IPS-11a (cell line): ENCODE data around the gene ASGR1.
"Not testable (repeated sequence)": the region's sequence is repeated elsewhere in the genome, so short reads cannot be mapped to it uniquely, and the experiment has no call there.

Source experiments
- H3K4me3 ChIP-seq: one replicate; pipeline ENCODE4 v1.5.1; 2013; ENCODE audit warnings: low read depth, low read length, control low read depth

The ASGR1 gene

GRCh38 chr17:7191571-7192270 lies 12.6 kb upstream of the ASGR1 start:
- no peak overlapping the region for H3K4me3 ChIP-seq

GRCh38 chr17:7191069-7191468 lies 11.9 kb upstream of the ASGR1 start:
- H3K4me3 ChIP-seq: no peak overlapping the region

GRCh38 chr17:7190276-7190917 lies 11.2 kb upstream of the ASGR1 start:
- H3K4me3 ChIP-seq: no peak overlapping the region

GRCh38 chr17:7186241-7186640 lies 7.1 kb upstream of the ASGR1 start:
- H3K4me3 ChIP-seq: no peak overlapping the region

GRCh38 chr17:7184647-7185046 lies 5.5 kb upstream of the ASGR1 start:
- H3K4me3 ChIP-seq: no peak overlapping the region

- H3K4me3 ChIP-seq: no peak overlapping the region
These were observed 4.9 kb upstream of the ASGR1 start for GRCh38 chr17:7184091-7184488.

- no peak overlapping the region for H3K4me3 ChIP-seq
These were observed 4.4 kb upstream of the ASGR1 start for GRCh38 chr17:7183433-7184090.

- H3K4me3 ChIP-seq: not testable (repeated sequence)
These were observed 2.9 kb upstream of the ASGR1 start for GRCh38 chr17:7182101-7182500.

GRCh38 chr17:7178973-7179316 lies 225 bp downstream of the ASGR1 start:
- H3K4me3 ChIP-seq: no peak overlapping the region

GRCh38 chr17:7177954-7178477 lies 1.2 kb downstream of the ASGR1 start:
- peak overlapping the region; percentile 61 for H3K4me3 ChIP-seq

GRCh38 chr17:7177191-7177953 lies 1.8 kb downstream of the ASGR1 start:
- peak overlapping the region; percentile 61 for H3K4me3 ChIP-seq

GRCh38 chr17:7176841-7177190 lies 2.4 kb downstream of the ASGR1 start:
- H3K4me3 ChIP-seq: peak overlapping the region; percentile 61

GRCh38 chr17:7176107-7176840 lies 2.9 kb downstream of the ASGR1 start:
- H3K4me3 ChIP-seq: no peak overlapping the region

GRCh38 chr17:7175330-7175733 lies 3.8 kb downstream of the ASGR1 start:
- no peak overlapping the region for H3K4me3 ChIP-seq

GRCh38 chr17:7174603-7175326 lies 4.4 kb downstream of the ASGR1 start:
- no peak overlapping the region for H3K4me3 ChIP-seq

- no peak overlapping the region for H3K4me3 ChIP-seq
These were observed 5.2 kb downstream of the ASGR1 start for GRCh38 chr17:7173687-7174602.

- not testable (repeated sequence) for H3K4me3 ChIP-seq
These were observed 6.5 kb downstream of the ASGR1 start for GRCh38 chr17:7172522-7173191.

- H3K4me3 ChIP-seq: not testable (repeated sequence)
These were observed 9.6 kb downstream of the ASGR1 start for GRCh38 chr17:7169565-7169908.
